Right lobe of liver (tissue), 4 donors: ENCODE measurements around the gene PPA1.

Experiments used
- POLR2A ChIP-seq: fragments of 450-650 bp; IDR thresholded peaks from one replicate; pipeline ENCODE4 v1.6.1; 2017; ENCODE audit warnings: antibody characterized with exemption, mild to moderate bottlenecking
- TF ChIP-seq, protein P1 (sequence below), 4 donors: fragments of 200-600 bp in 3 of 4; fragments of 450-650 bp in 1 of 4; IDR thresholded peaks; one replicate each; pipeline versions ENCODE4 v1.5.1 to v1.8.0; 2016 to 2022; ENCODE audit warnings: antibody characterized with exemption in 4 of 4, mild to moderate bottlenecking in 2 of 4
- donor health status: DM: no; HTN: no; CAD: no.
- donor health status: DM: no; HTN: no; CAD: no.
- donor health status: DM: no; HTN: yes; CAD: no.

DNA sequence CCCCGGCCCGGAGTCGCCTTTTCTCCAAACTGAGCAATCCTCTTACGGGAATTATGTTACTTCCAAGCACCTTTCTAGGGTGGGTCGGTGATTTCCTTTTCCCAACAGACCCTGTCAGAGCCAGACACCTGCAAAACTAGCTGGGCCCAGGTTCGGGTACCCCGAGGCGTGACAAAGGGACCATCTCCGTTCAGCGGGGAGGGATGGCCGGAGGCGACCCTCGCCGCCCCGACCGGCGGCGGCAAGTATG is 445 bp downstream of the PPA1 start:
- TF ChIP-seq, protein P1, sequence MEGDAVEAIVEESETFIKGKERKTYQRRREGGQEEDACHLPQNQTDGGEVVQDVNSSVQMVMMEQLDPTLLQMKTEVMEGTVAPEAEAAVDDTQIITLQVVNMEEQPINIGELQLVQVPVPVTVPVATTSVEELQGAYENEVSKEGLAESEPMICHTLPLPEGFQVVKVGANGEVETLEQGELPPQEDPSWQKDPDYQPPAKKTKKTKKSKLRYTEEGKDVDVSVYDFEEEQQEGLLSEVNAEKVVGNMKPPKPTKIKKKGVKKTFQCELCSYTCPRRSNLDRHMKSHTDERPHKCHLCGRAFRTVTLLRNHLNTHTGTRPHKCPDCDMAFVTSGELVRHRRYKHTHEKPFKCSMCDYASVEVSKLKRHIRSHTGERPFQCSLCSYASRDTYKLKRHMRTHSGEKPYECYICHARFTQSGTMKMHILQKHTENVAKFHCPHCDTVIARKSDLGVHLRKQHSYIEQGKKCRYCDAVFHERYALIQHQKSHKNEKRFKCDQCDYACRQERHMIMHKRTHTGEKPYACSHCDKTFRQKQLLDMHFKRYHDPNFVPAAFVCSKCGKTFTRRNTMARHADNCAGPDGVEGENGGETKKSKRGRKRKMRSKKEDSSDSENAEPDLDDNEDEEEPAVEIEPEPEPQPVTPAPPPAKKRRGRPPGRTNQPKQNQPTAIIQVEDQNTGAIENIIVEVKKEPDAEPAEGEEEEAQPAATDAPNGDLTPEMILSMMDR (IDR thresholded peaks at IDR 0.05), result no peak
- TF ChIP-seq POLR2A, result no peak
